ENCODE results near the gene TP53AIP1. TPM values are rescaled to one million over a fixed set of nuclear protein-coding genes. Genes with fewer than 3 reads are reported as not detected.

Gene TP53AIP1
- total RNA-seq, 8 experiments from 2014 or later, result 0.24 to 1.3 (median 0.57) TPM

DNA sequence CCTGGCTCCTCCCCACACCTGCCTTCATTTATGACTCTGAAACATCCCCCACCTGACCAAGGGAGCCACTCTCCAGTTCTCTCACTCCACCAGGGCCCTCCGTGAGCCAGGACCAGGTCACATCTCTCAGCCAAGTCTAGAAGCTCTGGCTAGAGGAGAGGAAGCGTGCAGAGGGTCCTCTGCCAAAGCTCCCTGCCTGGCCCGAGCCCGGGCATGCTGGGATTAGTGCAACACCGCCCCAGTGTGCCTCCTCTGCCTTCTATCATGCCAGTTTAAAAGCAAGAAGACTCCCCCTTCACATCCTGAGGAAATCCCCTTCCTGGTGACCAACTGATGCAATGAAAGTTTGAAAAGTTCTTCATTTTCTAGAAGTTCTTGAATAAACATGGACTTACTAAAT, 23.5 kb downstream of the TP53AIP1 start:
- Histone ChIP-seq H3K27ac (no peak overlapping the region), H3K4me3 (no peak overlapping the region), H3K4me1 (replicated peaks in 1 of 2) (peaks cover 15 to 19% of the 10 kb centered on the region in 2 donors)
- in situ Hi-C loops (cut with MboI; ENCODE audit: low pct_unique_long_range_greater_than_20kb in 2 of 9, low sequenced_read_pairs in 9 of 9, unreplicated experiment in 9 of 9), result no loop called here
- WGBS, 10 experiments, result 50 to 86% (median 73%) methylated on average over 1 to 4 of the region's 5 CpGs; no CpG with 5 or more reads in 4 of the 10 experiments
- no peak for ATAC-seq (replicated peaks in 6 of 8)

DNA sequence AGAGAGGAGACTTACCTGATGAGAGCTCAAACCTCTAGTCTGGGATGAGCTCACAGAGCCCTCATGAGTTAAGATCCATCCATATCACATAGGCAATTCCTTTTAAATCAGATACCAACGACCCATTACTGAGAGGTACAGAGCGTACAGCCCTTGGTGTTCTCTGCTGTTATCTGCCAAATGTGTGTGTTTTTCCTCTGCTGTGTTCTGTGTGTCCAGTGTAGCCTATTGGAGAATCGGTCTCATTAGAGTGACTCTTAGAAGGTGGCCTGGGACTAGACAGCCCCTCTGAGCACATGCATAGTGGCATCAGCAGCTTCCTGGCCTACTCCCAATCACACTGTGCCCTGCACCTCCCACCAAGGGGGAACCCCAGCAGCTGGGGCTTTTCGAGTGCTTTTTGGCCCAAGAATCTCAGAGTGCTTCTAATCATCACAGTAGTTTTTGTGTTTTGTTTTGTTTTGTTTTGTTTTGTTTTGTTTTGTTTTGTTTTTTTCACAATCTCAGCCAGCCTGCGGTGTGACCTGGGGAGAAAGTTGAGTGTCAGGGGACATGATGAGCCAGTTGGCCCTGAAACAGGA, 25.4 kb downstream of the TP53AIP1 start:
- 0 to 80% (median 40%) methylated on average over 1 to 3 of the region's 5 CpGs; no CpG with 5 or more reads in 3 of the 10 experiments for WGBS, 10 experiments
- Histone ChIP-seq H3K27ac (no peak overlapping the region), H3K4me3 (no peak overlapping the region), H3K4me1 (replicated peaks in 1 of 2) (peaks cover 15 to 20% of the 10 kb centered on the region in 2 donors)
- no peak for ATAC-seq (replicated peaks in 6 of 8)
- in situ Hi-C loops (cut with MboI; ENCODE audit: low pct_unique_long_range_greater_than_20kb in 2 of 9, low sequenced_read_pairs in 9 of 9, unreplicated experiment in 9 of 9), result no loop called here

GRCh38 chr11:128916681-128917080, 26.0 kb downstream of the TP53AIP1 start:
- ATAC-seq (replicated peaks in 6 of 8), result no peak
- in situ Hi-C loops (cut with MboI; ENCODE audit: low pct_unique_long_range_greater_than_20kb in 2 of 9, low sequenced_read_pairs in 9 of 9, unreplicated experiment in 9 of 9), result no loop called here
- no CpG with 5 or more reads among the region's 2 CpGs for WGBS, 10 experiments
- Histone ChIP-seq H3K4me3 (no peak overlapping the region), H3K4me1 (replicated peaks in 1 of 2) (peaks cover 15 to 20% of the 10 kb centered on the region in 2 donors), H3K27ac (no peak overlapping the region)

DNA sequence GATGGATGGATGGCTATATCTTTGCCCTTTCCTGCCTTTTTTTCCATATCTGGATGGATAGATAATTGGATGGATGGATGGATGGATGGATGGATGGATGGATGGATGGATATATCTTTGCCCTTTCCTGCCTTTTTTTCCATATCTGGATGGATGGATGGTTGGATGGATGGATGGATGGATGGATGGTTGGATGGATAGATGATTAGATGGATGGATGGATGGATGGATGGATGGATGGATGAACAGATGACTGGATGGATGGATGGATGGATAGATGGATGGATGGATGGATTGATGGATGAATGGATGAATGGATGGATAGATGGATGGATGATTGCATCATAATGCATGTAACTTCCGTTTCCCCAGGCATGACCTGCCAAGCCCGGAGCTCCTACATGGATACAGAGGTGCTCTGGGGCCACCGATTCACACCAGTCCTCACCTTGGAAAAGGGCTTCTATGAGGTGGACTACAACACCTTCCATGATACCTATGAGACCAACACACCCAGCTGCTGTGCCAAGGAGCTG, 26.6 kb downstream of the TP53AIP1 start:
- Histone ChIP-seq H3K4me1 (replicated peaks in 1 of 2) (peaks cover 15 to 16% of the 10 kb centered on the region in 2 donors), H3K4me3 (no peak overlapping the region), H3K27ac (no peak overlapping the region)
- in situ Hi-C loops (cut with MboI; ENCODE audit: low pct_unique_long_range_greater_than_20kb in 2 of 9, low sequenced_read_pairs in 9 of 9, unreplicated experiment in 9 of 9), result no loop called here
- 0 to 80% (median 48%) methylated on average over 1 to 3 of the region's 3 CpGs; no CpG with 5 or more reads in 6 of the 10 experiments for WGBS, 10 experiments
- ATAC-seq (replicated peaks in 6 of 8), result no peak

GRCh38 chr11:128915149-128915521, 27.5 kb downstream of the TP53AIP1 start:
- Histone ChIP-seq H3K4me3 (no peak overlapping the region), H3K27ac (peak overlapping the region in 1 of 2 donors; percentile 64), H3K4me1 (replicated peaks in 1 of 2) (peaks cover 21% of the 10 kb centered on the region in 2 donors)
- in situ Hi-C loops (cut with MboI; ENCODE audit: low pct_unique_long_range_greater_than_20kb in 2 of 9, low sequenced_read_pairs in 9 of 9, unreplicated experiment in 9 of 9), result no loop called here
- peak in 5 of 8 experiments; percentile 27 to 81 (median 73) for ATAC-seq (replicated peaks in 6 of 8)
- WGBS, 10 experiments, result 6 to 80% (median 55%) methylated on average over 1 to 6 of the region's 6 CpGs; no CpG with 5 or more reads in 1 of the 10 experiments

- in situ Hi-C loops (cut with MboI; ENCODE audit: low pct_unique_long_range_greater_than_20kb in 2 of 9, low sequenced_read_pairs in 9 of 9, unreplicated experiment in 9 of 9), result no loop called here
- WGBS, 10 experiments, result 44 to 100% (median 76%) methylated on average over 1 to 3 of the region's 18 CpGs; no CpG with 5 or more reads in 3 of the 10 experiments
- H3K4me1 ChIP-seq (replicated peaks in 1 of 2), result peaks cover 26 to 27% of the 10 kb centered on the region in 2 donors
- peak in 5 of 8 experiments; percentile 13 to 61 (median 46) for ATAC-seq (replicated peaks in 6 of 8)
- no peak overlapping the region for H3K4me3 ChIP-seq
- H3K27ac ChIP-seq, result peak overlapping the region in 1 of 2 donors; percentile 64
Measured at GRCh38 chr11:128914216-128915148, 28.2 kb downstream of the TP53AIP1 start.

- no peak for ATAC-seq (replicated peaks in 6 of 8)
- WGBS, 10 experiments, result 54 to 76% methylated on average over 3 to 4 of the region's 5 CpGs; no CpG with 5 or more reads in 8 of the 10 experiments
- H3K4me1 ChIP-seq (replicated peaks in 1 of 2), result peaks cover 32% of the 10 kb centered on the region in 2 donors
- no peak overlapping the region for H3K4me3 ChIP-seq
- in situ Hi-C loops (cut with MboI; ENCODE audit: low pct_unique_long_range_greater_than_20kb in 2 of 9, low sequenced_read_pairs in 9 of 9, unreplicated experiment in 9 of 9), result no loop called here
- H3K27ac ChIP-seq, result no peak overlapping the region
Measured at GRCh38 chr11:128913806-128914205, 28.9 kb downstream of the TP53AIP1 start.

GRCh38 chr11:128911701-128912100, 31.0 kb downstream of the TP53AIP1 start:
- no peak for ATAC-seq (replicated peaks in 6 of 8)
- WGBS, 10 experiments, result 70 to 100% (median 93%) methylated on average over 1 to 12 of the region's 18 CpGs
- Histone ChIP-seq H3K27ac (no peak overlapping the region), H3K4me3 (no peak overlapping the region), H3K4me1 (replicated peaks in 1 of 2) (peaks cover 29 to 34% of the 10 kb centered on the region in 2 donors)
- in situ Hi-C loops (cut with MboI; ENCODE audit: low pct_unique_long_range_greater_than_20kb in 2 of 9, low sequenced_read_pairs in 9 of 9, unreplicated experiment in 9 of 9), result no loop called here

DNA sequence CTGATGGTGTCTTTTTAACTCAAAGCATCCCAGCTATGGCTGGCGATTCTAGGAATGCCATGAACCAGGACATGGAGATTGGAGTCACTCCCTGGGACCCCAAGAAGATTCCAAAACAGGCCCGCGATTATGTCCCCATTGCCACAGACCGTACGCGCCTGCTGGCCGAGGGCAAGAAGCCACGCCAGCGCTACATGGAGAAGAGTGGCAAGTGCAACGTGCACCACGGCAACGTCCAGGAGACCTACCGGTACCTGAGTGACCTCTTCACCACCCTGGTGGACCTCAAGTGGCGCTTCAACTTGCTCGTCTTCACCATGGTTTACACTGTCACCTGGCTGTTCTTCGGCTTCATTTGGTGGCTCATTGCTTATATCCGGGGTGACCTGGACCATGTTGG, 31.4 kb downstream of the TP53AIP1 start:
- in situ Hi-C loops (cut with MboI; ENCODE audit: low pct_unique_long_range_greater_than_20kb in 2 of 9, low sequenced_read_pairs in 9 of 9, unreplicated experiment in 9 of 9), result no loop called here
- 20 to 100% (median 94%) methylated on average over 2 to 7 of the region's 17 CpGs; no CpG with 5 or more reads in 3 of the 10 experiments for WGBS, 10 experiments
- Histone ChIP-seq H3K4me3 (no peak overlapping the region), H3K4me1 (replicated peaks in 1 of 2) (peaks cover 29 to 34% of the 10 kb centered on the region in 2 donors), H3K27ac (no peak overlapping the region)
- no peak for ATAC-seq (replicated peaks in 6 of 8)

- H3K4me1 ChIP-seq (replicated peaks in 1 of 2), result peaks cover 34 to 40% of the 10 kb centered on the region in 2 donors
- no peak overlapping the region for H3K4me3 ChIP-seq
- ATAC-seq (replicated peaks in 6 of 8), result no peak
- WGBS, 10 experiments, result 10 to 100% (median 93%) methylated on average over 1 to 3 of the region's 3 CpGs; no CpG with 5 or more reads in 2 of the 10 experiments
- no peak overlapping the region for H3K27ac ChIP-seq
- in situ Hi-C loops (cut with MboI; ENCODE audit: low pct_unique_long_range_greater_than_20kb in 2 of 9, low sequenced_read_pairs in 9 of 9, unreplicated experiment in 9 of 9), result no loop called here
Measured at GRCh38 chr11:128910576-128910975, 32.1 kb downstream of the TP53AIP1 start.

DNA sequence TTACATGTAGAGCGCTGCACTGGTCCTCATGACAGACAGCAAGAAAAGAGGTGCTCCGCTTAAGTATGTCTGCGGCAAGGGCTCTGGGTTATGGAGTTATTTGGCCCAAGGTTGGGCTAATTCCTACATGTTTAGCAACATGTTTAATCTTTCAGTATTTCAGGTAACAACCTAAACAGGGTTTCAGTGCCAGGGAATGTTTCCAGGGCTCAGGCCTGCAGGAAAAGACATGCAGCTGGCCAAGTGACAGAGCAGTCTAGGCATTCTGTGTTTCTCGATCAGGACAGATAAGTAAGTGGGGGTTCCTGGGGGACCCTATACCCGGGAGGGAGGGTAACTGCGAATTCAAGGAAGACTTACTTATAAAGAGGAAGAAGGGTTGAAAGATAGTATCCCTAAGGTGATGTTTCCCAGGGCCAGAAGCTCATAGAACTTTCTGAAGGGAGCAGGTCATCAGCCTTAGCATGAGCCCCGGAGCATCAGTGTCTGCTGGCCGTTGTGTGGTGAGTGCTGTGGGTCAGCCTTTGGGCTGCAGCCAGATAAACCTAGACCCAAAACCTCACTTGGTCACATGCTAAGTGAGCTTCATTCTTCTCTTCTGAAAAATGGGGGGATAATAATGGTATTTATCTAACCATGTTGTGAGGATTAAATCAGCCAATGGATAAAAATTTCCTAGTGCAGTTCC, 33.1 kb downstream of the TP53AIP1 start:
- no peak overlapping the region for H3K4me3 ChIP-seq
- in situ Hi-C loops (cut with MboI; ENCODE audit: low pct_unique_long_range_greater_than_20kb in 2 of 9, low sequenced_read_pairs in 9 of 9, unreplicated experiment in 9 of 9), result no loop called here
- peaks cover 33 to 40% of the 10 kb centered on the region in 2 donors for H3K4me1 ChIP-seq (replicated peaks in 1 of 2)
- 67 to 96% (median 90%) methylated on average over 1 to 6 of the region's 8 CpGs; no CpG with 5 or more reads in 4 of the 10 experiments for WGBS, 10 experiments
- ATAC-seq (replicated peaks in 6 of 8), result no peak
- peak overlapping the region in 1 of 2 donors; percentile 40 for H3K27ac ChIP-seq

DNA sequence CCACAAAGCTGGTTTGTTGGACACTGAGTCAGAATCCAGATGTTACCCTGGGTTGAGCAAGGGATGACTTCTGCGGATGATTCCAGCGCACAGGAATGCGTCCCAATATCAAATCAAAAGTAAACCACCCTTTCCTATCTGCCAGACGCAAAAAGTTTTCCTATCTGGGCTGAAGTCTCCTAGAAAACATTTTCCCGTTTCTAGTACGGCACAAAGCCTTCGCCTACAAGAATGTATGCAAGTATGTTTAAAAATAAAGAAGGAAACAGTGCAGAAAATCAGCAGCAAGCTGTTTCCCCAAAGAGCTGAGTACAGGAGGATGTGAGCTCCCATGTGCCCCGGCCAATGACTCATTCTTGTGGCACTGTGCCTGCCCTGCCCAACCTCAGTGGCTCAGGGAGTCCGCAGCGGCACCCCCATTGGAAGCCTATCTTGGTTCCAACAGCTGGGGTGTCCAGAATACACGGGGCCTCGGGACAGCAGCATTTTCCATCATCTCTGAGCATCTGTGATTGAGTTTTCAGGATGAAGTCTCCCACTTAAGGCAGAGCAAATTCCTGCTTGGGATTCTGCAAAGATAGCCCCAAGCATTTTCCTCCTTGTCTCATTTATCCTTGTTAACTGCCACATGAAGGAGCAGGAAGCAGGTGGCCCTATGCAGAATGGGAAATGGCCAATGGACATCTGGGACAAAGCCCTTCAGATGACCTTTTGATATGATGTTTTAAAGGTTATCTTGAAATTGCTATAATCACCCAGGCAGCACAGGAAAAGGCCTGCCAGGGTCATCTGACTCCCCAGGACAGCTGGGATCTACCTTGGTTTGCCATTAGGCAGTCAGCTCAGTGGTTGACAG, 34.1 kb downstream of the TP53AIP1 start:
- ATAC-seq (replicated peaks in 6 of 8), result peak in 2 of 8 experiments; percentile 19 to 59
- peaks cover 39 to 44% of the 10 kb centered on the region in 2 donors for H3K4me1 ChIP-seq (replicated peaks in 1 of 2)
- no peak overlapping the region for H3K4me3 ChIP-seq
- H3K27ac ChIP-seq, result peak overlapping the region in 1 of 2 donors; percentile 40
- 4 to 98% (median 88%) methylated on average over 2 to 10 of the region's 12 CpGs; no CpG with 5 or more reads in 1 of the 10 experiments for WGBS, 10 experiments
- in situ Hi-C loops (cut with MboI; ENCODE audit: low pct_unique_long_range_greater_than_20kb in 2 of 9, low sequenced_read_pairs in 9 of 9, unreplicated experiment in 9 of 9), result no loop called here

All from motor neuron (in vitro differentiated cells).